Measurements from ENCODE around the gene ZNF451.

Gene ZNF451

DNA sequence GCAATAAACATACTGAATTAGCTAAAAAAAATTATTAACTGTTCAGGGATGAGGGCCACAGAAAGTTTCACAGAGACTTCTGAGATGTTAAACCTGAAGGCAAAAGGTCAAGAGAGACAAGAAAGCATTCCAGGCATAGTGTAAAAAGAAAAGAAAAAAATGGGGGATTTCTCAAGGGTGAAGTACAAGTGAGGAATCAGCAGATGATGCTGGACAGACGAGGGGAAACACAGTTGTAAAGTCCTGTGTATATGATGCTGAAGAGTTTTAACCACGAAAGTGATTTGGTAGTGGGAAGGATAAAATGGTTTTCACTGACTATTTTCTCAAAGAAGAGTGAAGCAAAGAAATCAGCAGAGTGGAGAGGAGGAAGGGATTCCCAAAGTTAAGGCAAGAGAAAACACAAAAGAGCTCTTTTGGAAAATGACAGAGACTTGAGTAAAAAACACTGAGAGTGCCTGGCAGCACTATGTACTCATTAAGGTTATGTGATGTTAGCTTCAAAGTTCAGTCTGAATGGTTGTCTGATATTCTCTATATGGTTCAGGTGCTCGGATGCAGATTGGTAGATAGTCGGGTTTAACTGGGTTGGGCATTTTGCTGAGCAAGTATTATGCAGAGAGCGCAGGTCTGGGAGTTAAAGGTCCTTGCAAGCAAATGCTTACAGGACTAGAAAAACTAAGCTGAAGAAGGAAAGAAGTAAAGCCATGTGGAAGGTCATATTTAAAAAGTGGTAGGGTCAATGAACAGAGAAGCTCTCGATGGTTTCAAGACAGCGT, 115.8 kb downstream of the ZNF451 start:
- DNase-seq (ENCODE audit: low spot score) = no peak

DNA sequence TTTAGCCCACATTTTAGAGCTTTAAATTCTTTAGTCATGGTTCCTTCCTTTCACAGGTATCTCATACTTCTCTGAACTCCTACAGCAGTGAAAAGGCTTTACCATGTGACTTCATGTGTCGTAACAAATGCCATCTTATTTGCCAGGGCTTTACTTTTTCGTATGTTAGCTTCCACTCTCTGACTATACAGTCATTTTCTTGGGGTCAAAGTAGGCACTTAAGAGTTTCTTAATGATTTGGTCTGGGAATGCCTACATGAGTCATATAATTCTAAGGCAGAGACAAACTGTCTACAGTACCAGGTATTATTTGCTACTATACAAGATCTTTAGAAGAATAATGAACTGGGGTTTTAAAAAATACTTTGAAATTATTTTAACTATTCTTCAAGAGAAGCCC, 117.2 kb downstream of the ZNF451 start:
- DNase-seq (ENCODE audit: low spot score) = peak; percentile 29

DNA sequence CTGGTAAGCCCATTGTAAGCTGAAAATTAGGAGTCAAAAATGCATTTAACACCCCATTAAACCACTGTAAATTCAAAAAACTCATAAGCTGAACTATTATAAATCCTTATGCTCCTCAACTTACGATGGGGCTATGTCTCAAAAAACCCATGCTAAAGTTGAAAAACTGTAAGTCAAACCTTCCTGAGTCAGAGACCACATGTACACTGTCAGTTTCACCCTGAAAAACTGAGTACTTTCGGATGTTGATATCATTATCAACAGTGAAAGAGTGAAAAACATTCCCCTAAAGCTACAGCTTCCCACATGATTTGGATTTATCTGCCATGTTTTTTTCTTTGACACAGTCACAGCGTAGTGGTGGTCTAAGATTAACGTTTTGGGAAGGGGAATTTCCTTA, 117.9 kb downstream of the ZNF451 start:
- no peak for DNase-seq (ENCODE audit: low spot score)

DNA sequence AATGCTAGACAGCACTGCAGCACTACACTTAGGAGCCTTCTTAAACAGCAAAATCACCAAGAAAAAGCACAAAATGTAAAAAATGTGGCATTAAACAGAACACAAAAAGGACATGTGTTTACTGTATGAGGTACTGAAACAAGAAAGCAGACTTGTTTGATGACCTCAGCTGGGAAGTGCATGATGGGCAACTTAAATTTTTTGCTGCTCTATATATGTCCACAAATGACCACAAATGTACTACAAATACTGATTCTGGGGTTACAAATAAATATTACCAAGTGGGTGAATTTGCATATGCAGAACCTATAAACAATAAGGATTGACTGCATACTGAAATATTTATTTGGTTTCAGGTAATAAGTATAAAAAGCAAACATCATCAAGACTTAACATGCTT, 119.0 kb downstream of the ZNF451 start:
- no peak for DNase-seq (ENCODE audit: low spot score)

DNA sequence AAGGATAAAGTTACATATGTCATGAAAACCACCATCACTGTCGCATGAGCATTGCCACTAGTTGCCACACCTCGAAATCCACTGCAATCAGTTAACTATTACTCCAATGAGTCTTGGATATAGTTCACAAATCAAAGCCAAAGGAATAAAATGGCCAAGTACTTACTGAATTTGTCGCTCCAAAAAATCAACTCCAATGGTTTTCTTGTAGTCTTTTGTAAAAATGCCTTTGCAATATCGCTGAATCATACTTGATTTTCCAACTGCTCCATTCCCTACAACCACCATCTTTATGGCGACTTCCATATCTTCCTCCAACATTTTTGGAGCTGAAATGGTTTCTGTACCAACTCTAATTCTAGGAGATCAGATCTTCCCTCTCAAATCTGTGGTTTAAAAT, 120.1 kb downstream of the ZNF451 start:
- no peak for DNase-seq (ENCODE audit: low spot score)

DNA sequence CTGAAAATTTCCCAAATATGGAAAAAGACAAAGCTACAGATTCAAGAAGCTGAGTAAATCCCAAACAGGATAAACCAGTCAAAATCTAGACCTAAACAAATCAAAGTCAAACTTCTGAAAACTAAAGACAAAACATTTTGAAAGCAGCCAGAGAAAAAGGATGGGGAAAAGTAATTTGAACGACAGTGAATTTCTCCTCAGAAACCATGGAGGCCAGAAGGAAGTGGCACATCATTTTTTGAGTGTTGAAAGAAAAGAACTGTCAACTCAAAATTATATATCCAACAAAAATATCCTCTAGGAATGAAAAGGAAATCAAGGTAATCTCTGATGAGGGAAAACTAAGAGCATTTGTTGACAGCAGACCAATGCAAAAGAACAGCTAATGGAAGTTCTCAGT, 125.3 kb downstream of the ZNF451 start:
- DNase-seq (ENCODE audit: low spot score) = no peak

DNA sequence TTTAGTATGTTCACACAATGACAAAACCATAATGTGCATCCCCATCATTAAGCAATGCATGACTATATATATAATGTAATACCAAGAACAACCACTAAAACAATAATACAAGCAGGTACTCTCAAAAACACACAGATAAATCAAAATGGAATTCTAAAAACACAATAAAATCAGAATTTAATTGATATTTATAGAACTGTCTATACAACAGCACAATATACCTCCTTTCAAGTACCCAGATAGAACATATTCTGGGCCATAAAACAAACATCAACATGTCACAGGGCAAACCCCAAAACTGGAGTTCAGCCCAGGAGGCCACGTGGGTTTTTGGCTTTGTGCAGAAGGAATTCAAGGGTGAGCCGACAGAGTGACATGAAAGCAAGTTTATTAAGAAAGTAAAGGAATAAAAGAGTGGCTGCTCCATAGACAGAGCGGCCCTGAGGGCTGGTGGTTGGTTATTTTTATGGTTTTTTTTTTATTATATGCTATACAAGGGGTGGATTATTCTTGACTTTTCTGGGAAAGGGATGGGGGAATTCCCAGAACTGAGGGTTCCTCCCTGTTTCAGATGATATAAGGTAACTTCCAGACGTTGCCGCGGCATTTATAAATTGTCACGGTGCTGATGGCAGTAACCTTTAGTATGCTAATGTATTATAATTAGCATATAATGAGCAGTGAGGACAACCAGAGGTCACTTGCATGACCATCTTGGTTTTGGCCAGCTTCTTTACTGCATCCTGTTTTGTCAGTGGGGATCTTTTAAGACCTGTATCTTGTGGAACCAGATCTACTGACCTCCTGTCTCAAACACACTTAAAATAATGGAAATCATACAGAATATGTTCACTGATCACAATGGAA, 126.5 kb downstream of the ZNF451 start:
- DNase-seq (ENCODE audit: low spot score) = no peak

DNA sequence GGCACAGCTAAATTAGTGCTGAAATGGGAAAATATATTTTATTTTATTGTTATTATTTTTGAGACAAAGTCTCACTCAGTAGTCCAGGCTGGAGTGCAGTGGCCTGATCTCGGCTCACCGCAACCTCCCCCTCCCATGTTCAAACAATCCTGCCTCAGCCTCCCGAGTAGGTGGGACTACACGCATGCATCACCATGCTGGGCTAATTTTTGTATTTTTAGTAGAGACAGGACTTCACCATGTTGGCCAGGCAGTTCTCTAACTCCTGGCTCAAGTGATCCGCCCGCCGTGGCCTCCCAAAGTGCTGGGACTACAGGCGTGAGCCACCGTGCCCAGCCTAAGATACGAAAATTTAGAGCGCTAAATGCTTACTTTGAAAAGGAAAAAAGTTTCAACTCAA, 127.3 kb downstream of the ZNF451 start:
- no peak for DNase-seq (ENCODE audit: low spot score)

All from cerebellar cortex (tissue), 1 donor.